NCI-H82 (cell line): ENCODE data around the gene CEMIP.

Experiments used
- DNase-seq: peaks from one replicate; lab custom pipeline; 2025; lab: John Stamatoyannopoulos, UW

The CEMIP gene

GRCh38 chr15:80891006-80891405 is 111.8 kb downstream of the CEMIP start:
- no peak for DNase-seq

GRCh38 chr15:80892414-80892813 is 113.2 kb downstream of the CEMIP start:
- DNase-seq: no peak

- no peak for DNase-seq
These were observed 114.6 kb downstream of the CEMIP start for GRCh38 chr15:80893777-80894176.

- DNase-seq: no peak
These were observed 115.9 kb downstream of the CEMIP start for GRCh38 chr15:80895091-80895490.

GRCh38 chr15:80895965-80896364 is 116.8 kb downstream of the CEMIP start:
- no peak for DNase-seq

GRCh38 chr15:80898040-80898439 is 118.9 kb downstream of the CEMIP start:
- DNase-seq: no peak

GRCh38 chr15:80902298-80902801 is 123.2 kb downstream of the CEMIP start:
- no peak for DNase-seq

GRCh38 chr15:80904998-80905397 is 125.8 kb downstream of the CEMIP start:
- no peak for DNase-seq

- DNase-seq: no peak
These were observed 127.1 kb downstream of the CEMIP start for GRCh38 chr15:80906159-80906766.

GRCh38 chr15:80911821-80912220 is 132.7 kb downstream of the CEMIP start:
- DNase-seq: no peak

GRCh38 chr15:80912673-80913072 is 133.5 kb downstream of the CEMIP start:
- no peak for DNase-seq

GRCh38 chr15:80913541-80913940 is 134.4 kb downstream of the CEMIP start:
- DNase-seq: no peak

- peak; percentile 6 for DNase-seq
These were observed 136.3 kb downstream of the CEMIP start for GRCh38 chr15:80915472-80915871.

- no peak for DNase-seq
These were observed 136.9 kb downstream of the CEMIP start for GRCh38 chr15:80916056-80916455.

GRCh38 chr15:80918196-80918783 is 139.1 kb downstream of the CEMIP start:
- DNase-seq: no peak

- no peak for DNase-seq
These were observed 141.1 kb downstream of the CEMIP start for GRCh38 chr15:80920271-80920699.

- no peak for DNase-seq
These were observed 142.7 kb downstream of the CEMIP start for GRCh38 chr15:80921736-80922410.

GRCh38 chr15:80923668-80924067 is 144.5 kb downstream of the CEMIP start:
- no peak for DNase-seq

GRCh38 chr15:80924278-80924677 is 145.1 kb downstream of the CEMIP start:
- no peak for DNase-seq

- no peak for DNase-seq
These were observed 146.5 kb downstream of the CEMIP start for GRCh38 chr15:80925597-80926059.

GRCh38 chr15:80926126-80926525 is 147.0 kb downstream of the CEMIP start:
- DNase-seq: no peak

GRCh38 chr15:80929225-80929624 is 150.1 kb downstream of the CEMIP start:
- DNase-seq: no peak

GRCh38 chr15:80929689-80930088 is 150.5 kb downstream of the CEMIP start:
- no peak for DNase-seq
